Posterior vena cava (tissue), 2 donors: ENCODE data around the gene FLG2. TPM values are rescaled to one million over a fixed set of nuclear protein-coding genes. Genes with fewer than 3 reads are reported as not detected.
"Not testable (repeated sequence)": the region's sequence is repeated elsewhere in the genome, so short reads cannot be mapped to it uniquely, and the experiment has no call there.

Experiments
- DNase-seq: peaks from one replicate; pipeline ENCODE4 v3.0.0-alpha.2; 2020; ENCODE audit warnings: low spot score
- intact Hi-C, 2 donors: fragments of 100-400 bp; cut with DNase I; formaldehyde crosslinking; loops; one replicate each; pipeline versions ENCODE4 v1.14.1 to v1.14.2; 2022 to 2023
- total RNA-seq, 2 donors: library from RNA; stranded (reverse); fragmentation: NEBNext Ultra II Directional; extraction: Animal tissue kit (Norgen Biotek cat#: 25700); gene quantifications; one replicate each; pipeline ENCODE4 v1.2.1, GENCODE V29; 2021
- donor health status: DM: yes; HTN: yes; CAD: no.
- donor health status: DM: yes; HTN: yes; CAD: no.

The FLG2 gene
- total RNA-seq, 2 donors from 2014 or later: not detected

DNA sequence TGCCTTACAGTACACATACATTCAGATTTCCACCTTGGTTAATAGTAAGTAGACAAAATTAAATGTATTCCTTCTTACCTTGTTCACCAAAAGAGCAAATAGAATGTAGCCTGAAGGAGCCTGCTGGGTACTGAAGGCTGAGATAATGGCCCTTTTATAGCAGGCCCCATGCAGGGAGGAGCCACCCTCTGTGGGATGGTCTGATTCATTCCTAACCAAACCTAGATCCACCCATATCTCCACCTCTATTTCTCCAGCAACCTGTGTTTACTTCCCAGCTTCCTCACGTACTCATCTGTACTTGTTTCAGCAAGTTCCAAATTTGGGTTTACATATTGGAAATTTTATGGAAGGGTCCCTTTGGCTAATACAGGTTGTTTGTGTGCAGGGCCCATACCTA is 34.7 kb downstream of the FLG2 start, which contains the start of gene FLG:
TSS of gene FLG (minus strand) at position 129 of the 400 bp plus-strand sequence. CDS start 9,783 bp downstream, outside the sequence.
- intact Hi-C loops: no loop called here
- DNase-seq: no peak

DNA sequence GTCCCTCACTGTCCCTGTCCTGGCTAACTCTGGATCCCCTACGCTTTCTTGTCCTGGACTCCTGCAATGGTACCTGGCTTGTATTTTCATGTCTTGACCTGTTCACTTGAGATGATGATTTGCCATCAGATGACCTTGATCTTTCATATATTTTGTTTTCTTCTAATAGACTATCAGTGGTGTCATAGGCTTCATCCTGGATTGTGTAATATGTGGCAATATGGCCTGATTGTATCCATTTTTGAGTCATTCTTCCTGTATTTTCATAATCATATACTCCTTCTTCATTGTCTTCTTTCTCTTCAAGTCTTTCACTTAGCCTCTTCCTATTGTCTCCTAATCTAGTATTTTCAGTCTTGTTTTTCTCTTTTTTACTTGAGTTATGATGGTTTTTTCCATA is 45.8 kb downstream of the FLG2 start:
- DNase-seq: no peak
- intact Hi-C loops: no loop called here

DNA sequence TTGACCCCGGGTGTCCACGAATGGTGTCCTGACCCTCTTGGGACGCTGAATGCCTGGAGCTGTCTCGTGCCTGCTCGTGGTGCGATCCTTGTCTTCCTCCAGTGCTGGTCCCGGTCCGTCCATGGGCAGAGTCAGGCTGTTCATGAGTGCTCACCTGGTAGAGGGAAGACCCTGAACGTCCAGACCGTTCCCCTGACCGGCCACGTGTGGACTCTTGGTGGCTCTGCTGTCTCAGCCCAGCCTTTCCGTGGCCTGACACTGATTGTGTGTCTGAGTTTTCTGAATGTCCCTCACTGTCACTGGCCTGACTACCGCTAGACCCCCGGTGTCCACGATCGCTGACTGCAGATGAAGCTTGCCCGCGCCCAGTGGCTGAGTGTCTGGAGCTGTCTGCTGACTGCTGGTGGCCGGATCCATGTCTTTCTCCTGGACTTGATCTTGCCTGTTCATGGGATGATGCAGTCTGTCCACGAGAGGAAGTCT is 46.4 kb downstream of the FLG2 start:
- peak; percentile 59 for DNase-seq
- intact Hi-C loops: no loop called here

DNA sequence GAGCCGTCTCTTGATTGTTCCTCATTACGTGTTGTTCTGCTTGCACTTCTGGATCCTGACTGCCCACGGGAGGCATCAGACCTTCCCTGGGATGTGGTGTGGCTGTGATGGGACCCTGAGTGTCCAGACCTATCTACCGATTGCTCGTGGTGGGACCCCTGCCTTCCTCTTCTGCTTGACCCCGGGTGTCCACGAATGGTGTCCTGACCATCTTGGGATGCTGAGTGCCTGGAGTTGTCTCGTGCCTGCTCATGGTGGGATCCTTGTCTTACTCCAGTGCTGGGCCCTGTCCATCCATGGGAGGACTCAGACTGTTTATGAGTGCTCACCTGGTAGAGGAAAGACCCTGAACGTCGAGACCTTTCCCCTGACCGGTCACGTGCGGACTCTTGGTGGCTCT is 47.6 kb downstream of the FLG2 start:
- intact Hi-C loops: not testable (repeated sequence)
- peak; percentile 60 for DNase-seq

DNA sequence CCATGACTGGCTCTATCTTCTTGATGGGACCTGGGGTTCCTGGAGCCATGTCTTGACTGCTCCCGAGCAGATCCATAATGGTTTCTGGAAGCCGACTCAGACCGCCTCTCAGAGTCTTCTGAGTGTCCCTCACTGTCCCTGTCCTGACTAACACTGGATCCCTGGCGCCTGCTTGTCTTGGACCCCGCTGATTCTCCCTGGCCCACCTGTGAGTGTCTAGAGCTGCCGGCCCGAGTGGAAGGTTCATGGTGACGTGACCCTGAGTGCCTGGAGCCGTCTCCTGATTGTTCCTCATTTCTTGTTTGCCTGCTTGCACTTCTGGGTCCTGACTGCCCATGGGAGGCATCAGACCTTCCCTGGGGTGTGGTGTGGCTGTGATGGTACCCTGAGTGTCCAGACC is 49.9 kb downstream of the FLG2 start:
- intact Hi-C loops: no loop called here
- DNase-seq: peak; percentile 59

DNA sequence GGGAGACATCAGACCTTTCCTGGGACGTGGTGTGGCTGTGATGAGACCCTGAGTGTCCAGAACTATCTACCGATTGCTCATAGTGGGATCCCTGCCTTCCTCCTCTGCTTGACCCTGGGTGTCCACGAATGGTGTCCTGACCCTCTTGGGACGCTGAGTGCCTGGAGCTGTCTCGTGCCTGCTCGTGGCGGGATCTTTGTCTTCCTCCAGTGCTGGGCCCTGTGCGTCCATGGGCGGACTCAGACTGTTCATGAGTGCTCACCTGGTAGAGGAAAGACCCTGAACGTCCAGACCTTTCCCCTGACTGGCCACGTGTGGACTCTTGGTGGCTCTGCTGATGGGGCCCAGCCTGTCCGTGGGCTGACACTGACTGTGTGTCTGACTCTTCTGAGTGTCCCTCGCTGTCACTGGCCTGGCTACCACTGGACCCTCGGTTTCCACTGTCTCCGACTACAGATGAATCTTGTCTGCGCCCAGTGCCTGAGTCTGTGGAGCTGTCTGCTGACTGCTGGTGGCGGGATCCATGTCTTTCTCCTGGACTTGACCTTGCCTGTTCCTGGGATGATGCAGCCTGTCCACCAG is 50.4 kb downstream of the FLG2 start:
- peak; percentile 71 for DNase-seq
- intact Hi-C loops: not testable (repeated sequence)

DNA sequence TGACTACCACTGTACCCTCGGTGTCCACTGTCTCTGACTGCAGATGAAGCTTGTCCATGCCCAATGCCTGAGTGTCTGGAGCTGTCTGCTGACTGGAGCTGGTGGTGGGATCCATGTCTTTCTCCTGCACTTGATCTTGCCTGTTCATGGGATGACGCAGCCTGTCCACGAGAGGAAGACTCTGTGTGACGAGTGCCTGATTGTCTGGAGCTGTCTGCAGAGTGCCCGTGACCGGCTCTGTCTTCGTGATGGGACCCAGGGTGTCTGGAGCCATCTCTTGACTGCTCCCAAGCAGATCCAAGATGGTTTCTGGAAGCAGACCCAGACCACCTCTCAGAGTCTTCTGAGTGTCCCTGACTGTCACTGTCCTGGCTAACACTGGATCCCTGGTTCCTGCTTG is 51.0 kb downstream of the FLG2 start:
- DNase-seq: peak; percentile 42

DNA sequence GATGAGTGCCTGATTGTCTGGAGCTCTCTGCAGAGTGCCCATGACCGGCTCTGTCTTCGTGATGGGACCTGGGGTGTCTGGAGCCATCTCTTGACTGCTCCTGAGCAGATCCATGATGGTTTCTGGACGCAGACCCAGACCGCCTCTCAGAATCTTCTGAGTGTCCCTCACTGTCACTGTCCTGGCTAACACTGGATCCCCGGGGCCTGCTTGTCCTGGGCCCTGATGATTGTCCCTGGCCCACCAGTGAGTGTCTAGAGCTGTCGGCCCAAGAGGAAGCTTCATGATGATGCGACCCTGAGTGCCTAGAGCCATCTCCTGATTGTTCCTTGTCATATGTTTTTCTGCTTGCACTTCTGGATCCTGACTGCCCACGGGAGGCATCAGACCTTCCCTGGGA is 51.8 kb downstream of the FLG2 start:
- DNase-seq: peak; percentile 62
- intact Hi-C loops: not testable (repeated sequence)

More for the DNA sequence above, 51.0 kb downstream of the FLG2 start:
- intact Hi-C loops: not testable (repeated sequence)

DNA sequence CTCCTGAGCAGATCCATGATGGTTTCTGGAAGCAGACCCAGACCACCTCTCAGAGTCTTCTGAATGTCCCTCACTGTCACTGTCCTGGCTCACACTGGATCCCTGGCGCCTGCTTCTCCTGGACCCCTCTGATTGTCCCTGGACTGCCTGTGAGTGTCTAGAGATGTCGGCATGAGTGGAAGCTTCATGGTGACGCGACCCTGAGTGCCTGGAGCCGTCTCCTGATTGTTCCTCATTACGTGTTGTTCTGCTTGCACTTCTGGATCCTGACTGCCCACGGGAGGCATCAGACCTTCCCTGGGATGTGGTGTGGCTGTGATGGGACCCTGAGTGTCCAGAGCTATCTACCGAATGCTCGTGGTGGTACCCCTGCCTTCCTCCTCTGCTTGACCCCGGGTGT is 53.7 kb downstream of the FLG2 start:
- peak; percentile 47 for DNase-seq
- intact Hi-C loops: not testable (repeated sequence)

DNA sequence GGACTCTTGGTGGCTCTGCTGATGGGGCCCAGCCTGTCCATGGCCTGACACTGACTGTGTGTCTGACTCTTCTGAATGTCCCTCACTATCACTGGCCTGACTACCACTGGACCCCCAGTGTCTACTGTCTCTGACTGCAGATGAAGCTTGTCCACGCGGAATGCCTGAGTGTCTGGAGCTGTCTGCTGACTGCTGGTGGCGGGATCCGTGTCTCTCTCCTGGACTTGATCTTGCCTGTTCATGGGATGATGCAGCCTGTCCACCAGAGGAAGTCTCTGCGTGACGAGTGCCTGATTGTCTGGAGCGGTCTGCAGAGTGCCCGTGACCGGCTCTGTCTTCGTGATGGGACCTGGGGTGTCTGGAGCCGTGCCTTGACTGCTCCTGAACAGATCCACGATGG is 55.0 kb downstream of the FLG2 start:
- peak; percentile 54 for DNase-seq
- intact Hi-C loops: not testable (repeated sequence)

DNA sequence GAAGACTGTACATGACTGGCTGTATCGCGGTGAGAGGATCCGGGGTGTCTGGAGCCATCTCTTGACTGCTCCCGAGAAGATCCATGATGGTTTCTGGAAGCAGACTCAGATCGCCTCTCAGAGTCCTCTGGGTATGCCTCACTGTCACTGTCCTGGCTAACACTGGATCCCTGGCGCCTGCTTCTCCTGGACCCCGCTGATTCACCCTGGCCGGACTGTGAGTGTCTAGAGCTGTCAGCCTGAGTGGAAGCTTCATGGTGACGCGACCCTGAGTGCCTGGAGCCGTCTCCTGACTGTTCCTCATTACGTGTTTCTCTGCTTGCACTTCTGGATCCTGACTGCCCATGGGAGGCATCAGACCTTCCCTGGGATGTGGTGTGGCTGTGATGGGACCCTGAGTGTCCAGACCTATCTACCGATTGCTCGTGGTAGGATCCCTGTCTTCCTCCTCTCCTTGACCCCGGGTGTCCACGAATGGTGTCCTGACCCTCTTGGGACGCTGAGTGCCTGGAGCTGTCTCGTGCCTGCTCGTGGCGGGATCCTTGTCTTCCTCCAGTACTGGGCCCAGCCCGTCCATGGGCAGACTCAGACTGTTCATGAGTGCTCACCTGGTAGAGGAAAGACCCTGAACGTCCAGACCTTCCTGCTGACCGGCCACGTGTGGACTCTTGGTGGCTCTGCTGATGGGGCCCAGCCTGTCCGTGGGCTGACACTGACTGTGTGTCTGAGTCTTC is 56.5 kb downstream of the FLG2 start:
- peak; percentile 44 for DNase-seq
- intact Hi-C loops: not testable (repeated sequence)

Other genes with a start within 250 kb of the FLG2 start
- gene TCHH, start 244.6 kb downstream of the FLG2 start, total RNA-seq: under 1 TPM; 0.14 to 0.23 TPM
- not detected for gene RPTN, start 200.8 kb downstream of the FLG2 start, total RNA-seq
- under 1 TPM in 1 of 2 donors, not detected in 1; 0.05 TPM for gene HRNR, start 135.8 kb downstream of the FLG2 start, total RNA-seq
- not detected for gene FLG, start 34.8 kb downstream of the FLG2 start, total RNA-seq
- not detected for gene CRNN, start 54.3 kb upstream of the FLG2 start, total RNA-seq
- gene LCE5A, start 150.8 kb upstream of the FLG2 start, total RNA-seq: not detected
- gene CRCT1, start 154.5 kb upstream of the FLG2 start, total RNA-seq: not detected
- not detected for gene LCE3E, start 206.8 kb upstream of the FLG2 start, total RNA-seq
- gene LCE3D, start 220.5 kb upstream of the FLG2 start, total RNA-seq: not detected
- not detected for gene LCE3C, start 240.2 kb upstream of the FLG2 start, total RNA-seq